Tibial nerve (tissue), 4 donors: Measurements from ENCODE around the gene NANOS2. TPM values are rescaled to one million over a fixed set of nuclear protein-coding genes. Genes with fewer than 3 reads are reported as not detected.

Experiments used
- DNase-seq, 2 donors: peaks; one replicate each; pipeline ENCODE4 v3.0.0-alpha.2; 2019; ENCODE audit warnings: low spot score in 2 of 2
- H3K27ac ChIP-seq, 4 donors: fragments of 200-600 bp; sonication (generic) in 3 of 4; one replicate each; pipeline ENCODE4 v1.5.1; 2017 to 2019; ENCODE audit warnings: mild to moderate bottlenecking in 1 of 4
- H3K27me3 ChIP-seq, 2 donors: fragments of 200-600 bp; sonication (generic) in 1 of 2; one replicate each; pipeline versions ENCODE4 v1.5.1 to v1.6.0; 2017 to 2019
- H3K36me3 ChIP-seq, 3 donors: fragments of 200-600 bp; sonication (generic); one replicate each; pipeline ENCODE4 v1.5.1; 2018 to 2019
- H3K4me1 ChIP-seq, 4 donors: fragments of 200-600 bp; sonication (generic) in 3 of 4; one replicate each; pipeline ENCODE4 v1.5.1; 2017 to 2019
- H3K4me3 ChIP-seq, 4 donors: fragments of 200-600 bp; sonication (generic) in 3 of 4; one replicate each; pipeline ENCODE4 v1.5.1; 2017 to 2019; ENCODE audit warnings: mild to moderate bottlenecking in 1 of 4, moderate library complexity in 1 of 4
- H3K9me3 ChIP-seq, 4 donors: fragments of 200-600 bp; sonication (generic) in 3 of 4; one replicate each; pipeline ENCODE4 v1.5.1; 2017 to 2019
- CTCF ChIP-seq, 5 experiments: fragments of 200-600 bp in 3 of 5; fragments of 450-650 bp in 2 of 5; sonication (generic) in 3 of 5; IDR thresholded peaks; one replicate each; pipeline ENCODE4 v1.5.1; 2016 to 2019; ENCODE audit warnings: antibody characterized with exemption in 5 of 5, mild to moderate bottlenecking in 3 of 5, moderate library complexity in 2 of 5
- EP300 ChIP-seq, 2 donors: sonication (generic); formaldehyde crosslinking; IDR thresholded peaks; one replicate each; pipeline ENCODE4 v1.6.1; 2017; ENCODE audit warnings: antibody characterized with exemption in 2 of 2, mild to moderate bottlenecking in 1 of 2
- POLR2A ChIP-seq, 2 donors: fragments of 450-650 bp; IDR thresholded peaks; one replicate each; pipeline ENCODE4 v1.6.1; 2017; ENCODE audit warnings: antibody characterized with exemption in 2 of 2, mild to moderate bottlenecking in 2 of 2, moderate library complexity in 2 of 2
- WGBS, 2 donors: methylation state at CpG; one replicate each; pipeline ENCODE4 v1.1.5; 2018; 5-methylcytosine and 5-hydroxymethylcytosine counted together
- total RNA-seq, 4 donors: library from RNA; depleted of rRNA; stranded (reverse); fragments of >200 nt; gene quantifications; one replicate each; pipeline ENCODE4 v1.1.0, GENCODE V29; 2016

The NANOS2 gene
- not detected for total RNA-seq

- peaks cover 0 to 16% of the 10 kb centered on the region in 2 donors for H3K27me3 ChIP-seq
- no peaks in the 10 kb centered on the region for H3K4me1 ChIP-seq
- WGBS, 2 donors = 47 to 60% methylated on average over 37 to 40 of the region's 44 CpGs
- no peaks in the 10 kb centered on the region for H3K9me3 ChIP-seq
- H3K27ac ChIP-seq = no peak within 1 kb of the TSS
- no peaks in the 10 kb centered on the region for H3K36me3 ChIP-seq
- no peak for DNase-seq
- no peak for TF ChIP-seq POLR2A (IDR thresholded peaks at IDR 0.05)
- TF ChIP-seq CTCF (IDR thresholded peaks at IDR 0.05) = no peak
- TF ChIP-seq EP300 (IDR thresholded peaks at IDR 0.05) = no peak
- H3K4me3 ChIP-seq = no peak within 1 kb of the TSS
Observed at GRCh38 chr19:45913874-45914830, at the start of gene NANOS2. Gene NANOS2 (minus strand): TSS chr19:45914778. CDS start chr19:45914693, 85 bp downstream.

- no peaks in the 10 kb centered on the region for H3K9me3 ChIP-seq
- no peak for DNase-seq
- H3K36me3 ChIP-seq = no peaks in the 10 kb centered on the region
- H3K27me3 ChIP-seq = peaks cover 0 to 53% of the 10 kb centered on the region in 2 donors
- no peak overlapping the region for H3K4me3 ChIP-seq
- no peaks in the 10 kb centered on the region for H3K4me1 ChIP-seq
- 84 to 87% methylated on average over 15 of the region's 15 CpGs for WGBS, 2 donors
- TF ChIP-seq EP300 (IDR thresholded peaks at IDR 0.05) (no peak), CTCF (IDR thresholded peaks at IDR 0.05) (no peak), POLR2A (IDR thresholded peaks at IDR 0.05) (no peak)
- H3K27ac ChIP-seq = no peak overlapping the region
Observed at GRCh38 chr19:45962021-45962420, 47.4 kb upstream of the NANOS2 start.

- no peak overlapping the region for H3K4me3 ChIP-seq
- TF ChIP-seq CTCF (IDR thresholded peaks at IDR 0.05) = no peak
- no peak for TF ChIP-seq EP300 (IDR thresholded peaks at IDR 0.05)
- no peak for TF ChIP-seq POLR2A (IDR thresholded peaks at IDR 0.05)
- H3K4me1 ChIP-seq = peaks cover 0 to 5% (median 0%) of the 10 kb centered on the region in 4 donors
- WGBS, 2 donors = 20 to 23% methylated on average over 17 to 18 of the region's 19 CpGs
- no peaks in the 10 kb centered on the region for H3K36me3 ChIP-seq
- H3K27me3 ChIP-seq = peaks cover 0 to 53% of the 10 kb centered on the region in 2 donors
- H3K9me3 ChIP-seq = no peaks in the 10 kb centered on the region
- H3K27ac ChIP-seq = no peak overlapping the region
- no peak for DNase-seq
Observed at GRCh38 chr19:45960595-45961235, 46.1 kb upstream of the NANOS2 start.

GRCh38 chr19:45959517-45960025 lies 45.0 kb upstream of the NANOS2 start:
- no peak for DNase-seq
- Histone ChIP-seq H3K4me1 (peaks cover 0 to 5% (median 0%) of the 10 kb centered on the region in 4 donors), H3K36me3 (no peaks in the 10 kb centered on the region), H3K9me3 (no peaks in the 10 kb centered on the region), H3K27ac (no peak overlapping the region), H3K27me3 (peaks cover 0 to 56% of the 10 kb centered on the region in 2 donors), H3K4me3 (no peak overlapping the region)
- 60 to 69% methylated on average over 8 of the region's 8 CpGs for WGBS, 2 donors
- TF ChIP-seq EP300 (IDR thresholded peaks at IDR 0.05) (no peak), CTCF (IDR thresholded peaks at IDR 0.05) (no peak), POLR2A (IDR thresholded peaks at IDR 0.05) (no peak)
